Mesothelial cell of epicardium (in vitro differentiated cells): ENCODE results near the gene NOTCH1. TPM values are rescaled to one million over a fixed set of nuclear protein-coding genes. Genes with fewer than 3 reads are reported as not detected.

Source experiments
- DNase-seq, 2 experiments: peaks; one replicate each; pipeline ENCODE4 v3.0.0; 2021; ENCODE audit warnings: low spot score in 2 of 2; ENCODE audit not compliant: unreplicated experiment in 2 of 2
- H3K27ac Mint-ChIP-seq: 2 replicates; pipeline ENCODE4 v1.8.0; 2021; ENCODE audit warnings: mixed read lengths
- H3K27me3 Mint-ChIP-seq: 2 replicates; pipeline ENCODE4 v1.8.0; 2021; ENCODE audit warnings: low read depth, mixed read lengths
- H3K36me3 Mint-ChIP-seq: 2 replicates; pipeline ENCODE4 v1.8.0; 2021; ENCODE audit warnings: mixed read lengths
- H3K4me1 Mint-ChIP-seq: 2 replicates; pipeline ENCODE4 v1.8.0; 2021; ENCODE audit warnings: mixed read lengths
- H3K4me3 Mint-ChIP-seq: 2 replicates; pipeline ENCODE4 v1.8.0; 2021; ENCODE audit warnings: mild to moderate bottlenecking, moderate library complexity, mixed read lengths
- H3K9me3 Mint-ChIP-seq: 2 replicates; pipeline ENCODE4 v1.8.0; 2021; ENCODE audit warnings: mixed read lengths
- total RNA-seq: library from RNA; stranded (reverse); gene quantifications from 3 replicates; pipeline ENCODE4 v1.2.1, GENCODE V29; 2021
- TF ChIP-seq, protein P1 (sequence below): fragments of 200-600 bp; sonication (generic); IDR thresholded peaks from one replicate; pipeline ENCODE4 v1.5.0; 2021; ENCODE audit warnings: antibody characterized with exemption; ENCODE audit not compliant: unreplicated experiment

Gene NOTCH1
- total RNA-seq, 1 donor from 2014 or later = 107 TPM

DNA sequence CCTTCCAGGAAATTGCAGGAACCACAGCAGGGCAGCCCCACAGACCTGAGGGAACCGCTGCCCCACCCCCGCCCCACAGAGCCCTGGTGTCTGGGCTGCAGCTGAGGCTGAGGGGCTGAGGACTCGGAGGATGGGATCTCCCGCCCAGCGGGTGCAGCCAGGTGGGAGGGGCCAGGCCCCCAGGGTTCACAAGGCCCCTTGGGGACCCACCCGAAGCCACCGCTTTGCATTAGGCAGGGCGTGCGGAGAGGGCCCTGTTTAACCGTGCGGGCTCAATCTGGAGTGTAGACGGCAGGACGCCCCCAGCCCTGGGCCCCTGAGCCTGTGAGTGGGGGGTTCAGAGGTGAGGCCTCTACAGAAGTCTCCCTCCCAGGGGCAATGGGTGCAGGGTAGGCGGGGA lies 10.8 kb downstream of the NOTCH1 start:
- no peaks in the 10 kb centered on the region for H3K9me3 Mint-ChIP-seq
- peaks cover 13% of the 10 kb centered on the region for H3K4me1 Mint-ChIP-seq
- H3K27me3 Mint-ChIP-seq = no peaks in the 10 kb centered on the region
- H3K4me3 Mint-ChIP-seq = no peak overlapping the region
- H3K36me3 Mint-ChIP-seq = no peaks in the 10 kb centered on the region
- no peak for DNase-seq
- H3K27ac Mint-ChIP-seq = no peak overlapping the region
- TF ChIP-seq, protein P1, sequence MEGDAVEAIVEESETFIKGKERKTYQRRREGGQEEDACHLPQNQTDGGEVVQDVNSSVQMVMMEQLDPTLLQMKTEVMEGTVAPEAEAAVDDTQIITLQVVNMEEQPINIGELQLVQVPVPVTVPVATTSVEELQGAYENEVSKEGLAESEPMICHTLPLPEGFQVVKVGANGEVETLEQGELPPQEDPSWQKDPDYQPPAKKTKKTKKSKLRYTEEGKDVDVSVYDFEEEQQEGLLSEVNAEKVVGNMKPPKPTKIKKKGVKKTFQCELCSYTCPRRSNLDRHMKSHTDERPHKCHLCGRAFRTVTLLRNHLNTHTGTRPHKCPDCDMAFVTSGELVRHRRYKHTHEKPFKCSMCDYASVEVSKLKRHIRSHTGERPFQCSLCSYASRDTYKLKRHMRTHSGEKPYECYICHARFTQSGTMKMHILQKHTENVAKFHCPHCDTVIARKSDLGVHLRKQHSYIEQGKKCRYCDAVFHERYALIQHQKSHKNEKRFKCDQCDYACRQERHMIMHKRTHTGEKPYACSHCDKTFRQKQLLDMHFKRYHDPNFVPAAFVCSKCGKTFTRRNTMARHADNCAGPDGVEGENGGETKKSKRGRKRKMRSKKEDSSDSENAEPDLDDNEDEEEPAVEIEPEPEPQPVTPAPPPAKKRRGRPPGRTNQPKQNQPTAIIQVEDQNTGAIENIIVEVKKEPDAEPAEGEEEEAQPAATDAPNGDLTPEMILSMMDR = no peak

DNA sequence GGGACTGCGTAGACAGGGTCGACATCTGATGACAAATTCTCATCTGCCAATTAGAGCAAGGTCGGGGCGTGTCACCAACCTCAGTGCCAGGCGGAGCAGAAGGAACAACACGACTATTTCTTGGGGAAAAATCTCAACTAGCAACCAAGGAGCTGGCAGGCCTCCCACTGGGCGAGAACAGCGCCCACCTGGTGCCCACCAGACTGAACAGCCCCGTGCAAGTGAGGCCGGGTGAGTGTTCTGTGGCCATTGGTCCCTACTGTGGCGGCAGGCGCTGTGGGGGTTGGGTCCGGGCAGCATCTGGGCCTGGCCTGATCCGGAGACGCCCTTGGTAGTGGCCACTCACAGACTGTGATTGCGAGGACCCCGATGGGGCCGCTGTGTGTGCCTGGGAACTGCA lies 11.5 kb downstream of the NOTCH1 start:
- H3K9me3 Mint-ChIP-seq = no peaks in the 10 kb centered on the region
- no peaks in the 10 kb centered on the region for H3K27me3 Mint-ChIP-seq
- no peaks in the 10 kb centered on the region for H3K36me3 Mint-ChIP-seq
- H3K4me1 Mint-ChIP-seq = peaks cover 17% of the 10 kb centered on the region
- TF ChIP-seq, protein P1 = no peak
- H3K27ac Mint-ChIP-seq = peak overlapping the region; percentile 79
- H3K4me3 Mint-ChIP-seq = no peak overlapping the region
- no peak for DNase-seq

DNA sequence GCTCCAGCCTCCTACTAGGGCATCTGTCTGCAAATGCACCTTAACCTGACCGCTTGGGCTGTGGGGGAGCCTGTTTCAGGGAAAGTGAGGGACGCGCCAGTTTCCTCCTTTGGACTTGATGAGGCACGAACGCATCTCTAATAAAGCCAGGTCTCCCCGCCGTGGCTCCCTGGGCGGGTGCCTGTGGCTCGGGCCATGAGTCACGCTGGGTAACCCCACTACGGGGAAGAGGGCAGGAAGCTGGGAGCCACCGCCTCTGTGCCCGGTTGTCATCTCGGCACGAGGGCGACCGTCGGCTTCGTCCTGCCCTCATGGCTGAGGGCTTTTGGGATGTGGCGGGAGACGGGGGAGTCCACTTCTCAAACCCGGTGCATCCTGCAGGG lies 12.1 kb downstream of the NOTCH1 start:
- Mint-ChIP-seq H3K9me3 (no peaks in the 10 kb centered on the region), H3K4me3 (no peak overlapping the region), H3K4me1 (peaks cover 14% of the 10 kb centered on the region), H3K36me3 (no peaks in the 10 kb centered on the region), H3K27ac (no peak overlapping the region), H3K27me3 (no peaks in the 10 kb centered on the region)
- no peak for DNase-seq
- TF ChIP-seq, protein P1 = no peak

DNA sequence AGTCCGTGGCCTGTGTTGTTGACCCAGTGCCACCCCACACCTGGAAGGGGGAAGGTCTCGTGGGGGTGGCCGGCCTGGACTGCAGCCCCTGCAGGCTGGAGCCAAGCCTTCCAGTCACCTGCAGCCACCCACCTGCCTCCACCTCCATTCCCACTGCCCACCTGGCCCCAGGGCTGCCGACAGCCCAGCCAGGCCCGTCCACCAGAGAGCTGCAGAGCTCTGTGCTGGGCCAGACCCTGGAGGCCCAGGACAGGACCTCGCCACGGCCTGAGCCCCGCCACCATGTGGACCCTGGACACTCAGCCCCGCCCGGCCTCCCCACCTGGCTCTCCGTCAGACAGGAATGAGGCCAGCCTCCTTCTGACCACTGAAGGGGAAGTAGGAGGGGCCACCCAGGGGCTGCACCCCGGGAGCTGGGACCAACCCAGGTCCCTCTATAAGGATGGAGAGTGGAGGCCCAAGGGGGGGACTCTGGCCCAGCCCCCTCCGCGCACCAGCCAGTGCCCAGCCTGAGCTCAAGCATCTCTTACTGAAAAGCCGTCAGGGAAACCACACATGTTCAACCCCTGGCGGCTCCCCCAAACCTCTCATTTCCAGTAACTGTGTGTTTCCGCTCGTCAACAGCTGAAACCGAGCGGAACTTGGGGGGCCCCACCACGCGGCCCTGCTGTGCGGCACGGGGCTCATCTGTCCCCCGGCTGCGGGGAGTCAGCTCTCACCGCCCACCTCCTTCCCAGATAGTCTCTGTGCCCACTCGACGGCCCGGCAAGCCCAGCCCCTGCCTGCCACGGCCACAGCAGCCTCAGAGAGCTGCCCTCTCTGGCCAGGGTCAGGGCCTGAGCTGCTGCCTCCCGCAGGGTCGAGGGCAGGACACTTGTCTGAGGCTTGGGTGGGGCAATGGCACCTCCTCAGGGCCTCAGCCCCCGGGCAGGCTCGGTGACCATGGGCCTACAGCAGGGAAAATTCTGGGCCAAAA lies 12.8 kb downstream of the NOTCH1 start:
- DNase-seq = no peak
- peaks cover 14% of the 10 kb centered on the region for H3K4me1 Mint-ChIP-seq
- no peaks in the 10 kb centered on the region for H3K36me3 Mint-ChIP-seq
- no peaks in the 10 kb centered on the region for H3K9me3 Mint-ChIP-seq
- H3K27me3 Mint-ChIP-seq = no peaks in the 10 kb centered on the region
- H3K4me3 Mint-ChIP-seq = no peak overlapping the region
- peak overlapping the region; percentile 71 for H3K27ac Mint-ChIP-seq
- TF ChIP-seq, protein P1 = no peak

DNA sequence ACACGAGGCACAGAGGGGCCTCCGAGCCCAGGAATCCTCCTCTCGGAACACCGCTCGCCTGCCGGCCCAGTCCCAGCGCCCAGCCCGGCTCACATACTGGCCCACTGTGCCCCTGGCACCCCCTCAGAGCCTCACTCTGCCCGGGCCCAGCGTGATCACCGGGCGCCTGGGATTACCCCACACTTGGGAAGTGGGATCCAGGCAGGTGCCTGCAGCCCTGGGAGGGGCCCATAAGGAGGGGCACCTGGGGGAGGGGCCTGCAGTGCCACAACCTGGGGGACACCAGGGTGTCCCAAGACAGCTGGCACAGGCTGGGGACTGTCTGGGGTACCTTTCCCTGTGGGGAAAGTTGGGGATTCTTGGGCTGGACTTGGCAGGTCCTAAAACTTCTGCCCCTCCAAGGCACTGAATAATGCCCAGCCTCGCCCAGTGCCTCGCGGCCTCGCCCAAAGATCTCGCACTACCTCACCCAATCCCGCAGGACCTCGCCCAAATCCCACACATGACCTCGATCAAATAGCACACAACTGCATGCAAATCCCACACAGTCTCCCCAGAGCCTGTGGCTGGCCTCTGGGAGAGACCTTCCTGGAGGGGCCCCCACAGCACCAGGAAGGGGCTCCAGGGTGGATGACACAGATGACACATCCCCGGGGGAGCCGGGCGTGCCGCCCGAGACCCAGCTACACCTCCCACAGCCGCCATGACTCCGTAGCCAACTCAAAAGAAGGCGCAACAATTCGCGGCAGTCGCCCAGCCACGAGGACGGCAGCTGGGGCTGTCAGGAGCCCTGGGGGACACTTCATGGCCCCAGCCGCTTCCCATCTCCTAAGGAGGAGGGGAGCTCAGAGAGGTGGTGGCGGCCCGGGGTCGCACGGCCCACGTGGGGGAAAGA lies 13.7 kb downstream of the NOTCH1 start:
- H3K27me3 Mint-ChIP-seq = no peaks in the 10 kb centered on the region
- no peak overlapping the region for H3K4me3 Mint-ChIP-seq
- H3K36me3 Mint-ChIP-seq = no peaks in the 10 kb centered on the region
- H3K9me3 Mint-ChIP-seq = no peaks in the 10 kb centered on the region
- TF ChIP-seq, protein P1 = no peak
- DNase-seq = no peak
- H3K4me1 Mint-ChIP-seq = peaks cover 17% of the 10 kb centered on the region
- peak overlapping the region; percentile 71 for H3K27ac Mint-ChIP-seq
